Stimulated activated CD4-positive, alpha-beta T cell treated with anti-CD3 and anti-CD28 coated beads, Interleukin-4, amount 100 ng/mL, for 4 hours (primary cell): ENCODE measurements around the gene ENDOG.
"Not testable (repeated sequence)": the region's sequence is repeated elsewhere in the genome, so short reads cannot be mapped to it uniquely, and the experiment has no call there.

Source experiments
- DNase-seq, 2 experiments: peaks; one replicate each; pipeline ENCODE4 v3.0.0-alpha.2; 2020

The ENDOG gene

GRCh38 chr9:128829477-128830251, 11.4 kb downstream of the ENDOG start, which contains the start of gene SPOUT1:
TSS of gene SPOUT1 (minus strand) at chr9:128829794. CDS start at chr9:128829780, 14 bp downstream.
- peak; percentile 91 to 93 for DNase-seq

- no peak for DNase-seq
These were observed 15.4 kb downstream of the ENDOG start for GRCh38 chr9:128833696-128834095.

DNA sequence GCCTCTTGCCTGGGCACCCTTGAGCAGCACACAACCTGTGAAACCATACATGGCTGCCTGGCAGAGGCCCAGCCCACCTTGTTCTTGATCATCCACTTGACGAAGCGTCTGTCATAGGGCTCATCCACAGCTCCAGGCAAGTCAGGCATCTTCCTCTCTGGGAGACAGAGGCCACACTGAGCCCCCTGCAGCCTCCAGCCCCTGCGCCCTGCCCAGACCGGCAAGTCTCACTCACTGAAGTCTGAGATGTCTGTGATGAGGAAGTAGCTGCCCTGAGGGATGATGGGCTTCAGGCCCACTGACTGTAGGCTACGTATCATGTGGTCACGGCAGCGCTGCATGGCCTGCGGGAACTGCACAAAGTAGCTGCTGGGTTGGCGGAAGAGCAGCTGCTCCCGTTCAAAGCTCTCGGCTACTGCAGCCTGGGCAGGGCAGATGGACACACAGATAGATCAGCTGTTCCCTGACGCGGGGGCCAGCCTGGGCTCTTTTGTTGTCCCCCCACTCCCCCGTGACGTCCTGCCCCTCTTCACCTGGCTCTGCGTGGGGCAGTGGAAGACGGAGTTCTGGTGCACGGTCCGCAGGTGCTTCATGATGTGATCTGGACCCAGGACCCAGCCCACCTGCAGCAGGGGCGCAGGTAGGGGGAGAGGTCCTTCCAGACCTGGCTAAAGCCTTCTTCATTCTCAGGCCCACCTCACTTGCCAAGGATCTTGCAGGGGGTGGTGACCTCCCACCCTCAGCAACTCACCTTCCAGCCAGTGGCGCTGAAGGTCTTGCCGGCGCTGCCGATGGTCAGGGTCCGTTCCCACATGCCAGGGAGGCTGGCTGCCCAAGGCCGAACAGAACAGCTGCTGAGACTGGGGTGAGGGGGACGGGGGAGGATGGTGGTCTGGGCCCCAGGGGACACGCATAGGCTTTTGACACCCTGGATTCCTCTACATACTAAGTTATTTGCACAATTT, 17.2 kb downstream of the ENDOG start:
- no peak for DNase-seq

DNA sequence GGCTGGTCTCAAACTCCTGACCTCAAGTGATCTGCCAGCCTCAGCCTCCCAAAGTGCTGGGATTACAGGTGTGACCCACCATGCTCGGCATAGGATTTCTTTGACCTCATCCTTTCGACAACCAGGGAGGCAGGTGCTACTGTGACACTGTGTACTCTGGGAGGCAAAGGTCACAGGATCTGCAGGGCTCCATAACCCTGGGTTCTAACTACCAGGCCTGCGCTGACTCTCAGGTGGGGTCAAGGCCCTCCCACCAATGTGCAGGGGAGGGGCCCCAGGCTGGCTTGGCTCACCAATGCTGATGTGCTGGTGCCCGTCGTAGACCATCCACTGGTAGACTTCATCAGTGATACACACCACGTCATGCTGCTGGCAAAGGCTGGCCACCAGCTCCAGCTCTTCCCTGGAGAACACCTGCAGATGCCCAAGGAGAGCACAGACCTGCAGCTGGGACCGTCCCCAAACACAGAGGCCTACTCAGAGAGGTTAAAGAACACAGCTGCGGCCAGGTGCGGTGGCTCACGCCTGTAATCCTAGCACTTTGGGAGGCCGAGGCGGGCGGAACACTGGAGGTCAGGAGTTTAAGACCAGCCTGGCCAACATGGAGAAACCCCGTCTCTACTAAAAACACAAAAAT, 18.3 kb downstream of the ENDOG start:
- no peak for DNase-seq

- no peak for DNase-seq
These were observed 20.0 kb downstream of the ENDOG start for GRCh38 chr9:128838338-128838737.

GRCh38 chr9:128840524-128840923, 22.2 kb downstream of the ENDOG start:
- DNase-seq: no peak

GRCh38 chr9:128841694-128842492, 23.6 kb downstream of the ENDOG start:
- no peak for DNase-seq

GRCh38 chr9:128843171-128843570, 24.9 kb downstream of the ENDOG start:
- DNase-seq: not testable (repeated sequence)

DNA sequence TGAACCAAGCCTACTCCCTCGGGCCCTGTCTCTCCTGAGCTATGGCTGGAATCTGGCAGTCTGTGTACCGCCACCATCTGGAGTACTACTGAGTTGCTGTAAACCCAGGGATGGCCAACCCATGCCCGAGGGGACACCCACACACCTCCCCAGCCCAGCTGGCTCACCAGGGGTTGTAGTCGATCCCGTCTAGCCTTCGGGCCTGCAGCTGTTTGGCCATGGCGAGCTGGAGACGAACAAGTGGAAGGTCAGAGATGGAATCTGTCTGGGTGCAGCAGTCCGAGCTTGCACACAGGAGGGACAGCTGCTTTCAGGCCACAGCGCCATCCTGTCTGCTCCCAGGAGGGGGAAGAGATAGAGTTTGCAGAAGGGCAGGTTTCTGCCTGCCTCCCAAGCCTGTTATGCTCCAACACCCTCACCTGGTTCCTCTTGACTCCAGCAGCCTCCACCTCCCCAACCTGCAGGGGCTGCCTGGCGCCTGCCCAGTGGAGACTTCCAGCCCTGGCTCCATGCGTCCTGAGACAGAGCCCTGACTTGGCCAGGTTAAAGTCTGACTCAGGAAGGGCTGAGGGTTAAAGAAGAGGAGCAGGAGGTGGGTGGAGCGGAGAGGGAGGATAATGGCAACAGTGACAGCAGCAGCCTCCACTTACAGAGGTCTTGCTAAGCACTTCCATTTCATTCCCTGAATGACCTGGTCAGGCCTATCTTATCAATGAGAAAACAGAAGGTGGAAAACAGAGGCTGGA, 27.1 kb downstream of the ENDOG start:
- DNase-seq: no peak

GRCh38 chr9:128846680-128847030, 28.4 kb downstream of the ENDOG start:
- DNase-seq: no peak

DNA sequence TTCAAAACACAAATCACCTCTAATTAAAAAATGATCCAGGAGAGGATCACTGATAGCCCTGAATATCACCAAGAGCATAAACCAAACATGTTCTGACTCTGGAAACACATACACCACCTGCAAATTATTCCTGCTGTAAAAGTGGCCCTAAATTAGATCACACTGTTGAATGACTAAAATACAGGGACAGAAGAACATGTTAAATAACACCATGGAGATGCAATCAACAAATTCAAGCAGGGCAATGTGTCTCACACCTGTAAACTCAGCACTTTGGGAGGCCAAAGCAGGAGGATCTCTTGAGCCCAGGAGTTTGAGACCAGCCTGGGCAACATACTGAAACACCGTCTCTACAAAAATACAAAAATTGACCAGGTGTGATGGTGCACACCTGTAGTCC, 29.5 kb downstream of the ENDOG start:
- no peak for DNase-seq

DNA sequence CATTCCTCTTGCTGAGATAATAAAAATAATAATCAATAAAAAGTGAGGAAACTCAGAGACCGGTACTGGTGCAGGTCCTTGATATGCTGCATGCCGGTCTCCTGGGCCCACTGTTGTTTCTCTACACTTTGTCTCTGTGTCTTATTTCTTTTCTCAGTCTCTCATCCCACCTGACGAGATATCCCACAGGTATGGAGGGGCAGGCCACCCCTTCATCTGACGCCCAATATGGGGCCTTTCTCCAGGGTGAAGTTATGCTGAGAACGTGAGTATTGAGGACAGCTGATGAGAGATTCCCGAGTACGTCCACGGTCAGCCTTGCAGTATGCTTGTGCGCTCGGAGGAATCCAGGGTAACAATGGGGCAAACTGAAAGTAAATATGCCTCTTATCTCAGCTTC, 32.7 kb downstream of the ENDOG start:
- not testable (repeated sequence) for DNase-seq

GRCh38 chr9:128851779-128852600, 33.7 kb downstream of the ENDOG start:
- not testable (repeated sequence) for DNase-seq

DNA sequence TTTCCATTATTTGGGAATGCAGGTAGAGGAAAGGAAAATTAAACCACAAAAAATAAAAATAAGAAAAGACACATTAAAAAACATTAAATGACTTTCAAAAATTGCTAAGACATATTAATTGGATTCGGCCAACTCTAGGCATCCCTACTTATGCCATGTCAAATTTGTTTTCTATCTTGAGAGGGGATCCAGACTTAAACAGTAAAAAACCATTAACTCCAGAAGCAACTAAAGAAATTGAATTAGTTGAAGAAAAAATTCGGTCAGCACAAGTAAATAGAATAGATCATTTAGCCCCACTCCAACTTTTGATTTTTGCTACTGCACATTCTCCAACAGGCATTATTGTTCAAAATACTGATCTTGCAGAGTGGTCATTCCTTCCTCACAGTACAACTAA, 34.3 kb downstream of the ENDOG start:
- DNase-seq: not testable (repeated sequence)

DNA sequence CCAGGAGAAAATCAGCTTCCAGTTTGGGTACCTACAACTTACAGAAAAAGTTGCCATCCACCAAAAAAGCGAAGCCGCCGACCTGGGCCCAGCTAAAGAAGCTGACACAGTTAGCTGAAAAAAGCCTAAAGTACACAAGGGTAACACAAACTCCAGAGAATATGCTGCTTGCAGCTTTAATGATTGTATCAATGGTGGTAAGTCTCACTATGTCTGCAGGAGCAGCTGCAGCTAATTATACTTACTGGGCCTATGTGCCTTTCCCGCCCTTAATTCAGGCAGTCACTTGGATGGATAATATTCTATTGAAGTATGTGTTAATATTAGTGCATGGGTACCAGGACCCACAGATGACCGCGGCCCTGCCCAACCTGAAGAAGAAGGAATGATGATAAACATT, 36.2 kb downstream of the ENDOG start:
- not testable (repeated sequence) for DNase-seq

DNA sequence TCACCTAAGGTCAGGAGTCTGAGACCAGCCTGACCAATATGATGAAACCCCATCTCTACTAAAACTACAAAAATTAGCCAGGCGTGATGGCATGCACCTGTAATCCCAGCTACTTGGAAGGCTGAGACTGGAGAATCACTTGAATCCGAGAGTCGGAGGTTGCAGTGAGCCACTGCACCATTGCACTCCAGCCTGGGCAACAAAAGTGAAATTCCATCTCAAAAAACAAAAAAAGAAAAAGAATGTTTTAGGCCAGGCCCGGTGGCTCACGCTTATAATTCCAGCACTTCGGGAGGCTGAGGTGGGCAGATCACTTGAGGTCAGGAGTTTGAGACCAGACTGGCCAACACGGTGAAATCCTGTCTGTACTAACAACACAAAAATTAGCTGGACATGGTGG, 40.2 kb downstream of the ENDOG start:
- DNase-seq: not testable (repeated sequence)

DNA sequence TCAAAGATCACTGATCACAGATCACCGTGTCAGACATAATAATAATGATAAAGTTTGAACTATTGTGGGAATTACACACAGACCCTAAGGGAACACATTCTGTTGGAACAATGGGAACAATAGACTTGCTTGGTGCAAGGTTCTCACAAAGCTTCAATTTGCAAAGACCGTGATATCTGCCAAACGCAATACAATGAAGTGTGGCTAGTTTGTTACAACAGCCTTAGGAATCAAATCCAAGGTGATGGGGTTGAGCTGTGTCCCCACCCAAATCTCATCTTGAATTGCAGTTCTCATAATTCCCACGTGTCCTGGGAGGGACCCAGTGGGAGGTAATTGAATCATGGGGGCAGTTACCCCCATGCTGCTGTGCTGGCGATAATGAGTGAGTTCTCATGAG, 42.6 kb downstream of the ENDOG start:
- no peak for DNase-seq

DNA sequence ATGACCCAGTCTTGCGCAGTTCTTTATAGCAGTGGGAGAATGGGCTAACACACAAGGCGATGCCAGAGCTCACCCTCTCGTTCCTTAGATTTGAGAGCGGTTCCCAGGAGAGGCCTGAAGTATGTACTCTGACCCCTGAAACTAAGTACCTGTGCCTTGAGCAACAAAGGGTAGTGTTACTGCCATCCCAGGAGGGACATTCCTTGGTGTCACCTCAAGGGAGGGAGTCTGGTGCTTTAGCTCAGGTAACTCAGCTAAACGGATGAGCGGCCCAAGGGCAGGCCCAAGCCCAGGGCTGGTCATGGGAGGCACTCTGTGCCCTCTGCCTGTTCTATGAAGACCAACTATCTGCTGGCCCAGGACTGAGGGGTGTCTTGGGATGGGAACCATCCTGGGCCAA, 43.2 kb downstream of the ENDOG start:
- DNase-seq: no peak

DNA sequence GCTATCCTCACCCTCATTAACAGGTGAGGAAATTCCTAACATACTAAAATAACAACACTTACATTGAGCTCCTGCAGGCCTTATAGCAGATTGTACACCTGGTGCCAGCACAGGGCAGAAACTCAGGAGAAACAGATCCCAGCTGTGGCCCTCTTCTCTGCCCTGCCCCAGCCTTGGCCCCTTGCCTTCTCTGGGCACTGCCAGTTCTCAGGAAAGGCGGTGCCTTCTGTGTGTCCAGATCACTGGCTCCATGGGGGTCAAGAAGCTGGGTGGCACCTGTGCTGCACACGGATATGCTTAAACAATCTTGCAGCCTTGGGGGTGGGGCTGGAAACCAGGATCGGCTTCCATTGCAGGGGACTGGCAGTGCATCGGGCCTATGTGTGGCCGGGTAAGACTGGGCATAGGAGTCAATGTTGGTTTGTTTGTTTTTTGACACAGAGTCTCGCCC, 44.1 kb downstream of the ENDOG start:
- DNase-seq: no peak

- peak; percentile 73 to 86 for DNase-seq
These were observed 45.3 kb downstream of the ENDOG start for GRCh38 chr9:128863647-128864046.
